Measurements from ENCODE around the gene LRG1. TPM values are rescaled to one million over a fixed set of nuclear protein-coding genes. Genes with fewer than 3 reads are reported as not detected.

Gene LRG1
- total RNA-seq, 4 donors from 2014 or later, result 0.65 to 2.0 (median 1.3) TPM

DNA sequence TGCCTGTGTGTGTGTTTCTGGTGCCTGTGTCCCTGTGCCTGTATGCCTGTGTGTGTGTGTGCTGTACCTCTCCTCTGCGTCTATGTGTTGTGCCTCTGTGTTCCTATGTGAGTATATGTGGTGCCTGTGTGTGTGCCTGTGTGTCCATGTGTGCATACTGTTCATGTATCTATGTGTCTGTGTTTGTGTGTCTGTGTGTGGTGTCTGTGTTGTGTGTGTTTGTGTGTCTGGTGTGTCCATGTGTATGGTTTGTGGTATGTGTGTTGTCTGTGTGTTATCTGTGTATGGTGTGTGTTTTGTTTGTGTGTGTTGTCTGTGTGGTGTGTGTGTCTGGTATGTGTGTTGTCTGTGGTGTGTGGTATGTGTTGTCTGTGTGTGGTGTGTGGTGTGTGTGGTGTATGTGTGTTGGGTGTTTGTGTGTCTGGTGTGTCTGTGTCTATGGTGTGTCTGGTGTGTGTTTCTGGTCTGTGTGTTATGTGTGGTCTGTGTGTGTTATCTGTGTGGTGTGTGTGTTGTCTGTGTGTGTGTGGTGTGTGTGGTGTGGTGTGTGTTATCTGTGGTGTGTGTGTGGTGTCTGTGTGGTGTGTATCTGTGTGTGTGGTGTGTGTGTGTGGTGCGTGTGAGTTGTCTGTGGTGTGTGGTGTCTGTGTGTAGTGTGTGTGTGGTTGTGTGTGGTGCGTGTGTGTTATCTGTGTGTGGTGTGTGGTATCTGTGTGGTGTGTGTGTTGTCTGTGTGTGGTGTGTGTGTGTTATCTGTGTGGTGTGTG is 47.3 kb downstream of the LRG1 start:
- TF ChIP-seq, protein P1, sequence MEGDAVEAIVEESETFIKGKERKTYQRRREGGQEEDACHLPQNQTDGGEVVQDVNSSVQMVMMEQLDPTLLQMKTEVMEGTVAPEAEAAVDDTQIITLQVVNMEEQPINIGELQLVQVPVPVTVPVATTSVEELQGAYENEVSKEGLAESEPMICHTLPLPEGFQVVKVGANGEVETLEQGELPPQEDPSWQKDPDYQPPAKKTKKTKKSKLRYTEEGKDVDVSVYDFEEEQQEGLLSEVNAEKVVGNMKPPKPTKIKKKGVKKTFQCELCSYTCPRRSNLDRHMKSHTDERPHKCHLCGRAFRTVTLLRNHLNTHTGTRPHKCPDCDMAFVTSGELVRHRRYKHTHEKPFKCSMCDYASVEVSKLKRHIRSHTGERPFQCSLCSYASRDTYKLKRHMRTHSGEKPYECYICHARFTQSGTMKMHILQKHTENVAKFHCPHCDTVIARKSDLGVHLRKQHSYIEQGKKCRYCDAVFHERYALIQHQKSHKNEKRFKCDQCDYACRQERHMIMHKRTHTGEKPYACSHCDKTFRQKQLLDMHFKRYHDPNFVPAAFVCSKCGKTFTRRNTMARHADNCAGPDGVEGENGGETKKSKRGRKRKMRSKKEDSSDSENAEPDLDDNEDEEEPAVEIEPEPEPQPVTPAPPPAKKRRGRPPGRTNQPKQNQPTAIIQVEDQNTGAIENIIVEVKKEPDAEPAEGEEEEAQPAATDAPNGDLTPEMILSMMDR (IDR thresholded peaks at IDR 0.05; ENCODE audit: low read depth), result no peak

GRCh38 chr19:4491446-4491845 is 48.4 kb downstream of the LRG1 start:
- TF ChIP-seq, protein P1 (IDR thresholded peaks at IDR 0.05; ENCODE audit: low read depth), result no peak

- TF ChIP-seq, protein P1 (IDR thresholded peaks at IDR 0.05; ENCODE audit: low read depth), result no peak
Observed at GRCh38 chr19:4488496-4488895, 51.3 kb downstream of the LRG1 start.

GRCh38 chr19:4487572-4487971 is 52.3 kb downstream of the LRG1 start:
- TF ChIP-seq, protein P1 (IDR thresholded peaks at IDR 0.05; ENCODE audit: low read depth), result no peak

Other genes starting within 250 kb of the LRG1 start
- under 1 TPM in 1 of 4 donors, not detected in 3; 0.34 TPM for gene TMIGD2, start 237.6 kb downstream of the LRG1 start, total RNA-seq
- gene FSD1, start 235.4 kb downstream of the LRG1 start, total RNA-seq, result not detected
- gene STAP2, start 201.2 kb downstream of the LRG1 start, total RNA-seq, result 1 to 10 TPM; 1.5 to 2.9 (median 1.8) TPM
- gene MPND, start 196.5 kb downstream of the LRG1 start, total RNA-seq, result 10 to 100 TPM in 1 of 4 donors, 1 to 10 TPM in 3; 3.8 to 13.2 (median 8.4) TPM
- 10 to 100 TPM; 28.7 to 43.9 (median 36.4) TPM for gene SH3GL1, start 139.5 kb downstream of the LRG1 start, total RNA-seq
- gene CHAF1A, start 137.4 kb downstream of the LRG1 start, total RNA-seq, result 10 to 100 TPM in 1 of 4 donors, 1 to 10 TPM in 3; 4.8 to 13.0 (median 6.3) TPM
- 100 to 1,000 TPM in 2 of 4 donors, 10 to 100 TPM in 2; 85.0 to 149 (median 102) TPM for gene UBXN6, start 82.2 kb downstream of the LRG1 start, total RNA-seq
- gene HDGFL2, start 67.7 kb downstream of the LRG1 start, total RNA-seq, result 10 to 100 TPM; 15.5 to 39.7 (median 26.9) TPM
- 1,000 to 10,000 TPM in 1 of 4 donors, 100 to 1,000 TPM in 3; 519 to 1,574 (median 929) TPM for gene PLIN4, start 21.6 kb downstream of the LRG1 start, total RNA-seq
- gene PLIN5, start 4.8 kb downstream of the LRG1 start, total RNA-seq, result 100 to 1,000 TPM in 1 of 4 donors, 10 to 100 TPM in 3; 23.8 to 153 (median 32.8) TPM
- gene SEMA6B, start 19.6 kb upstream of the LRG1 start, total RNA-seq, result 10 to 100 TPM in 1 of 4 donors, 1 to 10 TPM in 3; 2.6 to 12.8 (median 5.2) TPM
- gene TNFAIP8L1, start 99.5 kb upstream of the LRG1 start, total RNA-seq, result 1 to 10 TPM; 1.5 to 7.0 (median 2.1) TPM
- 10 to 100 TPM; 32.4 to 45.6 (median 35.4) TPM for gene MYDGF, start 130.3 kb upstream of the LRG1 start, total RNA-seq
- 100 to 1,000 TPM in 1 of 4 donors, 10 to 100 TPM in 3; 31.1 to 109 (median 48.6) TPM for gene DPP9, start 183.8 kb upstream of the LRG1 start, total RNA-seq